CD14-positive monocyte (primary cell): ENCODE measurements around the gene VMP1. TPM values are rescaled to one million over a fixed set of nuclear protein-coding genes. Genes with fewer than 3 reads are reported as not detected.

Experiments
- DNase-seq, 3 donors: peaks; one replicate each; pipeline ENCODE4 v3.0.0-alpha.2; 2011 to 2022
- H2AFZ ChIP-seq: 2 replicates; pipeline ENCODE4 v1.6.0; 2012; ENCODE audit warnings: mild to moderate bottlenecking, low read depth, low read length, inconsistent platforms; ENCODE audit not compliant: insufficient read depth, poor library complexity, severe bottlenecking
- H3K27ac ChIP-seq, 2 donors: 1 replicate in 1 of 2; 2 replicates in 1 of 2; pipeline ENCODE4 v1.5.1; 2012 to 2013; ENCODE audit warnings: low read length in 2 of 2, control low read depth in 1 of 2, inconsistent platforms in 1 of 2, low read depth in 1 of 2, mild to moderate bottlenecking in 1 of 2
- H3K27me3 ChIP-seq, 2 donors: one replicate each; pipeline versions ENCODE4 v1.6.0 to v1.6.1; 2011 to 2013; ENCODE audit warnings: low read length in 2 of 2; ENCODE audit not compliant: control insufficient read depth in 2 of 2, insufficient read depth in 2 of 2
- H3K36me3 ChIP-seq, 2 donors: replicated peaks in 1 of 2; 1 replicate in 1 of 2; 2 replicates in 1 of 2; pipeline versions ENCODE4 v1.5.1 to v1.6.1; 2012 to 2013; ENCODE audit warnings: low read length in 2 of 2, control low read depth in 1 of 2, inconsistent platforms in 1 of 2, mild to moderate bottlenecking in 1 of 2; ENCODE audit not compliant: insufficient read depth in 2 of 2, control insufficient read depth in 1 of 2
- H3K4me1 ChIP-seq, 2 donors: 1 replicate in 1 of 2; 2 replicates in 1 of 2; pipeline versions ENCODE4 v1.5.1 to v1.6.1; 2012 to 2013; ENCODE audit warnings: low read length in 2 of 2, control low read depth in 1 of 2, inconsistent platforms in 1 of 2, mild to moderate bottlenecking in 1 of 2, moderate library complexity in 1 of 2; ENCODE audit not compliant: insufficient read depth in 2 of 2, control insufficient read depth in 1 of 2
- H3K4me2 ChIP-seq: replicated peaks from 2 replicates; pipeline ENCODE3; 2012; ENCODE audit warnings: low read length, moderate library complexity, mild to moderate bottlenecking; ENCODE audit not compliant: poor library complexity, severe bottlenecking; ENCODE audit errors: extremely low read depth
- H3K4me3 ChIP-seq, 3 experiments: fragments of 200-600 bp in 1 of 3; sonication (generic) in 1 of 3; replicated peaks in 1 of 3; 1 replicate in 2 of 3; 2 replicates in 1 of 3; pipeline ENCODE4 v1.5.1; 2011 to 2013; ENCODE audit warnings: low read length in 3 of 3, mild to moderate bottlenecking in 3 of 3, control low read depth in 2 of 3, low read depth in 2 of 3, inconsistent platforms in 1 of 3, moderate library complexity in 1 of 3
- H3K79me2 ChIP-seq: 2 replicates; pipeline ENCODE4 v1.6.0; 2012; ENCODE audit warnings: mild to moderate bottlenecking, control low read depth, inconsistent platforms, low read length, moderate library complexity; ENCODE audit not compliant: insufficient read depth
- H3K9ac ChIP-seq: 2 replicates; pipeline ENCODE4 v1.6.0; 2017; ENCODE audit warnings: low read length, mild to moderate bottlenecking; ENCODE audit not compliant: insufficient read depth, poor library complexity, severe bottlenecking
- H3K9me3 ChIP-seq, 2 donors: replicated peaks in 1 of 2; 1 replicate in 1 of 2; 2 replicates in 1 of 2; pipeline versions ENCODE4 v1.5.1 to v1.6.1; 2012 to 2013; ENCODE audit warnings: low read length in 2 of 2, control low read depth in 1 of 2; ENCODE audit not compliant: control insufficient read depth in 1 of 2, insufficient read depth in 1 of 2
- H4K20me1 ChIP-seq: 2 replicates; pipeline ENCODE4 v1.6.0; 2012; ENCODE audit warnings: mild to moderate bottlenecking, low read length, control low read depth, moderate library complexity; ENCODE audit not compliant: insufficient read depth
- H3K27ac Mint-ChIP-seq, 7 donors: one replicate each; pipeline ENCODE4 v1.8.0; 2020; ENCODE audit warnings: mild to moderate bottlenecking in 7 of 7, mixed read lengths in 7 of 7, moderate library complexity in 6 of 7, inconsistent platforms in 2 of 7
- H3K27me3 Mint-ChIP-seq, 3 donors: one replicate each; pipeline ENCODE4 v1.8.0; 2021 to 2022; ENCODE audit warnings: low read depth in 3 of 3, mild to moderate bottlenecking in 3 of 3, mixed read lengths in 3 of 3, moderate library complexity in 3 of 3, inconsistent platforms in 1 of 3
- H3K36me3 Mint-ChIP-seq, 2 donors: one replicate each; pipeline ENCODE4 v1.8.0; 2020; ENCODE audit warnings: mixed read lengths in 2 of 2, inconsistent platforms in 1 of 2, mild to moderate bottlenecking in 1 of 2
- H3K4me1 Mint-ChIP-seq: one replicate; pipeline ENCODE4 v1.8.0; 2020; ENCODE audit warnings: mild to moderate bottlenecking, mixed read lengths
- H3K4me3 Mint-ChIP-seq, 2 donors: one replicate each; pipeline ENCODE4 v1.8.0; 2020; ENCODE audit warnings: mild to moderate bottlenecking in 2 of 2, mixed read lengths in 2 of 2, moderate library complexity in 1 of 2
- H3K9me3 Mint-ChIP-seq, 7 donors: one replicate each; pipeline ENCODE4 v1.8.0; 2020 to 2022; ENCODE audit warnings: mixed read lengths in 7 of 7, mild to moderate bottlenecking in 6 of 7, moderate library complexity in 6 of 7, inconsistent platforms in 2 of 7
- CTCF ChIP-seq: fragments of 200-600 bp; IDR thresholded peaks from one replicate; pipeline ENCODE4 v1.8.0; 2022; ENCODE audit warnings: antibody characterized with exemption, mild to moderate bottlenecking
- WGBS: methylation state at CpG from one replicate; pipeline ENCODE4 v1.1.5; 2013; ENCODE audit warnings: missing lambda C conversion rate; ENCODE audit not compliant: insufficient coverage; 5-methylcytosine and 5-hydroxymethylcytosine counted together
- intact Hi-C, 2 donors: fragments of 100-400 bp; cut with micrococcal nuclease; formaldehyde crosslinking; loops; one replicate each; pipeline versions ENCODE4 v1.15.0 to v1.15.1; 2023
- polyA plus RNA-seq, 3 donors: library from polyadenylated mRNA; depleted of rRNA in 1 of 3; unstranded in 2 of 3; stranded (reverse) in 1 of 3; fragments of 300-500 nt in 2 of 3; fragments of >200 nt in 1 of 3; fragmentation: Illumina TruSeq in 2 of 3; gene quantifications; 1 replicate in 2 of 3; 2 replicates in 1 of 3; pipeline ENCODE4 v1.2.3, GENCODE V29; 2012 to 2021

VMP1 gene
- polyA plus RNA-seq, 3 donors: 246 to 511 (median 386) TPM

- Histone ChIP-seq H4K20me1 (peaks cover 100% of the 10 kb centered on the region), H3K27me3 (no peaks in the 10 kb centered on the region), H3K79me2 (peaks cover 100% of the 10 kb centered on the region), H3K4me2 (no peak overlapping the region), H3K4me1 (peaks cover 0 to 6% of the 10 kb centered on the region in 2 donors), H3K9ac (no peak overlapping the region), H2AFZ (no peak overlapping the region), H3K9me3 (no peaks in the 10 kb centered on the region), H3K4me3 (no peak overlapping the region), H3K27ac (peak overlapping the region in 1 of 2 donors; percentile 43), H3K36me3 (peaks cover 49 to 83% of the 10 kb centered on the region in 2 donors)
- 90% methylated on average over 2 of the region's 6 CpGs for WGBS
- intact Hi-C loops: no loop called here
- H3K27ac Mint-ChIP-seq: peak overlapping the region in 2 of 7 donors; percentile 69 to 82
- DNase-seq: no peak
- H3K4me1 Mint-ChIP-seq: peaks cover 15% of the 10 kb centered on the region
- no peaks in the 10 kb centered on the region for H3K9me3 Mint-ChIP-seq
- no peak for TF ChIP-seq CTCF
- H3K27me3 Mint-ChIP-seq: peaks cover 0 to 2% (median 0%) of the 10 kb centered on the region in 3 donors
- peaks cover 59 to 69% of the 10 kb centered on the region in 2 donors for H3K36me3 Mint-ChIP-seq
- no peak overlapping the region for H3K4me3 Mint-ChIP-seq
These were observed 7.7 kb upstream of the VMP1 start for GRCh38 chr17:59699786-59700185.

DNA sequence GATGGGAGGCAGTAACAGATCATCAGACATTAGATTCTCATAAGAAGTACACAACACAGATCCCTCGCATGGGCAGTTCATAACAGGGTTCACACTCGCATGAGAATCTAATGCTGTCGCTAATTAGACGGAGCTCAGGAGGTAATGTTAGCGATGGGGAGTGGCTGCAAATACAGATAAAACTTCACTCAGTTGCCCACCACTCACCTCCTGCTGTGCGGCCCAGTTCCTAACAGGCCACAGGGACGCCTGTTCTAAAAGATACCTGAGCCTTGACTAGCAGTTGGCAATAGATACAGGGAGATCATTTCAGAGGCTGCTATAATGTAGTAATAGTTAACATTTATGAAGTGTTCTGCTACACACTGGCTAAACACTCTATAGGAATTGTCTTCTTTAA is 5.2 kb upstream of the VMP1 start:
- WGBS: no CpG with 5 or more reads among the region's 7 CpGs
- Histone ChIP-seq H3K36me3 (peaks cover 26 to 58% of the 10 kb centered on the region in 2 donors), H3K4me2 (no peak overlapping the region), H3K4me1 (peaks cover 12 to 26% of the 10 kb centered on the region in 2 donors), H3K9ac (no peak overlapping the region), H3K27me3 (no peaks in the 10 kb centered on the region), H4K20me1 (peaks cover 86% of the 10 kb centered on the region), H3K9me3 (no peaks in the 10 kb centered on the region), H3K27ac (peak overlapping the region in 1 of 2 donors; percentile 23), H3K4me3 (no peak overlapping the region), H3K79me2 (peaks cover 99% of the 10 kb centered on the region), H2AFZ (no peak overlapping the region)
- intact Hi-C loops: no loop called here
- Mint-ChIP-seq H3K4me1 (peaks cover 31% of the 10 kb centered on the region), H3K9me3 (no peaks in the 10 kb centered on the region), H3K27me3 (peaks cover 0 to 2% (median 0%) of the 10 kb centered on the region in 3 donors), H3K27ac (peak overlapping the region in 3 of 7 donors; percentile 59 to 71 (median 65)), H3K4me3 (no peak overlapping the region), H3K36me3 (peaks cover 39 to 51% of the 10 kb centered on the region in 2 donors)
- TF ChIP-seq CTCF: no peak
- DNase-seq: no peak
